HG02981 (cell line): ENCODE results near the gene FAM131C.

Source experiments
- ATAC-seq: cut with Tn5 transposase; IDR thresholded peaks from one replicate; pipeline ENCODE4 v1.9.1; 2021; ENCODE audit warnings: mild to moderate bottlenecking, moderate library complexity; ENCODE audit not compliant: unreplicated experiment

The FAM131C gene

DNA sequence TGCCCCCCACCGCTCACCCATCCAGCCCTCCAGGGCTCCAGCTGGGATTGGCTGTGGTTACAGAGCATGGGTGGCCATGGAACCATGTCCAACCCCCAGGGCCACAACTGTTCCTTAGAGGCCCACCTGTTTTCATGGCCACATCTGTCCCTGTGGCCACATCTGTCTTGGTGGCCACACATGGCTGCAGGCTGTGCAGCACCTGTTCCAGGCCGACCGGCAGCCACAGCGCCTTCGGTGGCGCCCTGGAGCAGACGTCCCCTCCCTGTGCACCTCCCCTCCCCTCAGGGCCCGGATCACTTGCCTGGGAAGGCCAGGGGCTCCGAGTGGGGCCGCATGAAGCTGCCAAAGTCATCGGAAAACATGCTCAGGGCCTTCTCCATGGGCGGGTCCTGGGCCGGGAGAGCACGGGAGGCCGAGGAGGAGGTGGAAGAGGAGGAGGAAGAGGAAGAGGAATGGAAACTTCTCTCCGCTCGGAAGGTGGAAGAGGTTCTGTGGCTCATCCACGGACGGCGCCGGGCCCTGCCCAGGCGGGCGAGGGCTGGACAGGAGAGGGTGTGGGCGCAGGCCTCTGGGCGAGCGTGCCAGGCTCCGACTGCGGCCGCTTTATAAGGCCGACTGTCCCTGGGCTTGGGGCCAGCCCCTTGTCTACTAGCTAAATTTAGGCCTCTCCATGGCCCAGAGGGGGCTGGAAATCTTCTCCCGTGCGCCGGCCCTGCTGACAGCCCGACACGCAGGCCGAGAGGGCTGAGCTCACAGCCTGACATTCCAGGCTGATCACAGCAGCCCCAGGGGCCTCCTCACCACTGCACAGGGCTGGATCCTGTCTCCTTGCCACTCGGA, 55.8 kb downstream of the FAM131C start, which contains the start of gene HSPB7:
Gene HSPB7, minus strand, starts transcription at position 583 of the 843 bp plus-strand sequence. Its CDS starts 80 bp downstream, at position 503.
- ATAC-seq, result no peak

DNA sequence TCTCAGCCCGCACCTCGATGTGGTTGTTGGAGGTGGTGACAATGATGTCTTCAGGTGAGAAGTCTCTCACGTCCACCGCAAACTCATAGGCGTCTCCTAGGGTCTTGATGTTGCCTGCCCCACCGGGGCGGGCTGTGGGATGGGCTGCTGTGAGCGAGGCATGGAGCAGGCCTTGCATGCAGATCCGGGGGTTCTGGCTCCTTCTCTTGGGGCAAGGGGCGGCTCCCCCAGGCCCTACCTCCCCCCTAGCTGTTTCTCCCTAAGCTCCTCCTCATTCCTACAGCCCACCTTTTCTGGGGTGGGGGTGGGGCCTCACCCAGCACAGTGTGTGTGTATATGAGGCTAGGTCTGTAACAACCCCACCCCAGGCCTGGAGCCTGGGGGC, 56.4 kb downstream of the FAM131C start:
- no peak for ATAC-seq

DNA sequence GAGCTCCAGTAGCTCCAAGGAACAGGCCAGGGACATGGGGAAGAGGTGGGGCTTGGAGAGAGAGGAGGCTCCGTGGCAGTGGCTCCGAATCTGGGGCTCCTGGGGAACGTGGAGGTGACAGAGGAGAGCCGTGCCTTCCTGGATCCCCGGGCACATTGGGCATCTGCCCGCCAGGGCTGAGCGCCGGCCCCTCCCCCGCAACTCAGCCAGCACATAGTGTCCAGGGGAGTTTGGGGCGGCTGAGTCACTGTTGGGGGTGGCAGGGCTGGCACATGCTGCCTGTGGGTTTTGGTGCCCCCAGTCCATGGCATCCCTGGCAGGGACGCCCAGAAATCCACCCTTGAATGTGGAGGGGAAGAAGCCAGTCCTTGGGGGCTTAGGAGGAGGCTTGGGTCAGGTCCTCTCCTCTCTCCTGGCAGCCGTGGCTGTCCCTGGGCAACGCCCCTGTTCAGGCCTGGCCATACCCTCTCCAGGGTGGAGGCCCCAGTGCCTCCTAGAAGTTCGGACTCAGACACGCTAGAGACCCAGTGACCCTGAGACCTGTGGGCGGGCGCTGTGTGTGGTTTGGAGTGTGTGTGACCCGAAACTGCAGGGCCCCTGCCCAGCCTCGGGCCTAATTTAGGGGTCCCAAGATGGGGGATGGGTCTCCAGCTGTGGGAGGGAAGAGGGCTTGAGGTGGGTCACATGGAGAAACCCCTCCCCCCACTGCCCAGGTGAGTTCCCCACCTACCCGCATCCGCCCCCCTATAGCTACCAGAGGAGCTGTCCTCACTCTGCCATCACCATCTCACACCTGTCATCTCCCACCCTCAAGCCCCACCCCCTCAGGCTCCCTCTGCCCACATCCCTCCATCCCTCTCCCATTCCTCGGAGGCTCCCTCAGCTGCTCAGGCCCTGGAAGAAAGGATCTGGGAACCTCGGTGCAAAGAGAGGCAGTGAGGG, 57.2 kb downstream of the FAM131C start:
- no peak for ATAC-seq

DNA sequence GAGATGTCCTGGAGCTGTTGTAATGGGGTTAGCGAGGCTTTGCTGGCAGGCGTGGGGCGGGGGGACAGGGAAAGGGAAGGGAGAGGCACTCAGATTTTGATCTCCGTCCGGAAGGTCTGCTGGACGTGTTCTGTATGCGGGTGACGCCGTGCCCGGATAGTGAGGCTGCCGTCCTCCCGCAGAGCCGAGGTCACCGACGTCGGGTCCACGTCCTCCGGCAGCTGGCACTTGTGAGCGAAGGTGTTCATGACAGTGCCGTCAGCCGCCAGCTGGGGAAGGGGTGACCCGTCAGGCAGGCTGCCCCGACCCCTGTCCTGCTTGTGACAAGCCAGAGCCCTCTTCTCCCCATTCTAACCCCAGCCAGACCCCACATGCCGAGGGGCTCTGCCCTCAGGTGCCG, 58.0 kb downstream of the FAM131C start:
- ATAC-seq, result no peak

DNA sequence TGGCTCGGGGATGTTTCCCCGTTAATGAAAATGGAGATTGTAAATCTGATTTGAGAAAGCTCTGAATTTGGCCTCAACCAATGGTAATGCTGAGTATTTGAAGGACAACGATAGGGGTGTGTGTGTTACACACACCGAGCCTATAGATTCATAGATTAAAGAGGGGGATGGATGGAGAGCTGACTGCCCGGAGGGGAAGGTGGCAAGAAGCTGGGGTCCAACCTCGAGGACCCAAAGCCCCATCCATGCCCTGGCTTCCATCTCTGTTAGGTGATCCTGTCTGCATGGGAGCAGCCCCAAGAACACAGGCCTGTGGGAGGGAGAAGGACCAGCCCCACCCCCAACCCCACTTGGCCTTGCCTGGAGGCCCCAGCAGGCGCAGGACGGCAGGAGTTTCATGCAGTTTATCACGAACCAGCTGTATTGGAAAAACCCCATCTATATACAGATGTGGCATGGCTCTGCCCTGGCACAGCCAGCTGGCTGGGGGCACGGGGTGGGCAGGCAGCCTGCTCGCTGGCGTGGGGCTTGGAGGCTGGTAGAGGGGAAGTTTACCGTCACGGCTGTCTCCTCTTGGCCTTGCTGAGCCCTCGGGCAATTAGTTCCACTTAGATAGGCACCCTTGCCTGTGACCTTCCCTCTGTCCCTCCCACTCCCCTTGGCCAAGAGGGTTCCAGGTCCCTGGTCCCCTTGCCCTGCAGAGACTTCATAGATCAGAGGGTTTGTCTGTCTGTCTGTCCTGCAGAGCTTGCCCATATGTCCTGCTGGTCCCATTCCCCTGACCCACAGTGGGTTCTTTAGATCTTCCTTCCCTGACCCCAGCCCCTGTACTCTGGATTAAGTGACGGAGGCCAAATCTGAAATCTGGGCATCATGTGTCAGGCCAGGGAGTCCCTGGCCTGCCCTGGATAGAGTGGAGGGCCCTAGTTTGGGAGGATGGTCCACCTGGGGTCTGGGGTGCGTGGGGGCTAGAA, 58.7 kb downstream of the FAM131C start:
- no peak for ATAC-seq

DNA sequence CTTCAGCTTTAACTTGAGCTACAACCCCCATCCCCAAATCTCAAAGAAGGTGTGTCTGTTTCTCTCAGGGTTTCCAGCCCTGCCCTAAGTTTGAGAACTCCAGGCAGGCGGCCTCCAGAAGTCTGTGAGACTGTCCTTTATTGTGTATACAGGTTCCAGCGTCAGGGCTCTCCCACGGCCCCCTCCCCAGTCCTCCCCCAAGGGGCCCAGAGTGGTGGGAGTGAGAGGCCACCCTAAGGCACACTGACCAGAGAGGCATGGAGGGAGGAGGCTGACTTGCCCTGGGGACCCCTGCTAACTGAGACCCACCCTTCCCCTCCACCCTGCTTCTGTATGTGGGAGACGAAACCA, 59.6 kb downstream of the FAM131C start:
- no peak for ATAC-seq

DNA sequence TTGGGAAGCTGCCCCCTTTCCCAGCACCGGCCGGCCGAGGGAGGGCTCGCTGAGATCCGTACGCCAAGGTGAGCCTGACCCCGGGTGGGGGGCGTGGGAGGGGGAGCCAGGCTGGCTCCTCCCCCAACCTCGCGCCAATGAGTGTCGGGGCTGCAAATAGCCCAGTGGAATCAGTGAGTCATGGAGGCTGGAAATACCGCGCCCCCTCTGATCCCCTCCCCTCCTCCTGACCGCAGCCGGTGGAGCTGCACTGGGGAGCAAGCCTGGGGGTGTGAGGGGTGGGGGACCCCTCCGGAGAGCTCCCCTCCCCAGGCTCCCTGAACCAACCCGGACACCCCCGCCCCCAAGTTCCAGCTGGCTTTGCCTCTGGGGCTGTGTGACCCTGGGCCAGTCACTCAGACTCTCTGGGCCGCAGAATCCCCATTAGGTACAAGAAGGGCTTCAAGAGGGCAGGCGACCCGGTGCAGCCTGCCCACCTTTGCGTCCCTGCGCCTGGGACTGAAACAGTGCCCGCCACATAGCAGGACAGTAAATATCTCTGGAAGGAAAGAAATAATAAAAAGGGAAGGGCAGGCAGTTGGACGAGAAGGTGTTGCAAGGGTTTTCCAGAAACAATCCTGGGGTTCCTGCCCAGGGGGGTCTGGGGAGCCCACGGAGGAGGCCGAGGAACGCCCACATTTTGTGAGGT, 60.1 kb downstream of the FAM131C start:
- no peak for ATAC-seq

DNA sequence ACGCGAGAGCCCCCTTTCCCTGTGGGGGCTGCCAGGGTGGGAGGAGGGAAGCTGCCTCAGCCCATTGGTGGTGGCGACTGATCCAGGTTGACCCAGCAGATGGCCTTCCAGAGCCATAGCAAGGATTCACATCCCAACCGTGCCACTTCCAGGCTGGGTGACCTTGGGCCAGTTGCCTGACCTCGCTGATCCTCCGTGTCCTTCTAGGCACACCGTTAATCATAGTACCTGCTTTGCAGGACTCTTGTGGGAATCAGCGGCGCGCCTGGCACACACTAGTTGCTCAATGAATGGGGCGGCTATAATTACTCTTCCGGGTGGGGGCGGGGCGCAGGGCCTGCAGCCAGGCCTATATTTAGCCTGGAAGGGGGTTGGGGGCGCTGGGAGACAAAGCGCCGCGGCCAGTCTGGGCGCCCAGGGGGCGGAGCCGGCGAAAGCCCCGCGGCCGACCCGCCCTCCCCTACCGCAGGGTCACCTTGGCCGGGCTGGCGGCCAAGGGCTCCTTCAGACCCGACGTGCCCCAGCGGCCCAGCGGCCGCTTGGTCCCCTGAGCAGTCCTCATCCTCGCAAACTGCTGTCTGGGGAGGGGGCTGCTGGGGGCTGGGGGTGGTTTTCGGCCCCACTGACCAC, 60.7 kb downstream of the FAM131C start:
- no peak for ATAC-seq

DNA sequence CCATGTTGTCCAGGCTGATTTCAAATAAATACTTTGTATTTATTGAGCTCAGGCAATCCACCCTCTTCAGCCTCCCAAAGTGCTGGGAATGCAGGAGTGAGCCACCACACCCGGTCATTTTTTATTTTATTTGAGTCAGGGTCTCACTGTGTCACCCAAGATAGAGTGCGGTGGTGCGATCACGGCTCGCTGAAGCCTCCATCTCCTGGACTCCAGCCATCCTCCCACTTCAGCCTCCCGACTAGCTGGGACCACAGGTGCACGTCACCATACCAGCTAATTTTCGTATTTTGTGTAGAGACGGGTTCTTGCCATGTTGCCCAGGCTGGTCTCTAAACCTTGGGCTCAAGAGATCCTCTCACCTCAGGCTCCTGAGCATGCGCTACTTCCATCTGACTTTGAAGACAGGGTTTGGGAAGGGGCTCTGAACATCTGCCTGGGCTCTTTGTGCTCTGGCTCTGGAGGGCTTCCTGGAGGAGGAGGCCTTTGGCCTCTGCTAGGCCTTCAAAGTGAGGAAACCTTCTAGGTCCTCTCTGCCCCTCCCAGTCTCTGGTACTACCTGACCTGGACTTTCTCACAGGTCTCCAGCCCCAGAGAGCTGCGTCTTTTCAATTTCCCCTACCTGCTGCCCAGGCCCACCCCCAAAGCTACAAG, 61.4 kb downstream of the FAM131C start:
- no peak for ATAC-seq

DNA sequence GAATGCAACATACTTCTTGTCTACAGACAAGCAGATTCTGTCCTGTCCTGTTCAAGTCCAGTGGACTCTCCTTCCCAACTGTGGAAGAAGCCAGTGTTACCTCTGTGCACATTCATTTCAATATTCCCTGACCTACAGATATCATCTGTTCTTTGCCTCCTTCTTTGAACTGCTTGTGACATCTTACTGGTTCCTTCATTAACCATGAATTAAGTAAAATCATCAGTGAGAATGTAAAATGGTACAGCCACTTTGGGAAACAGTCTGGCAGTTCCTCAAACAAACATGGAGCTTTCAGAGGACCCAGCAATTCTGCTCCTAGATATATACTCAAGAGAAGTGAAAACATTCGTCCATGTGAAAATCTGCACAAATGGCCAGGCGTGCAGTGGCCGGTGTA, 62.6 kb downstream of the FAM131C start:
- ATAC-seq, result no peak

DNA sequence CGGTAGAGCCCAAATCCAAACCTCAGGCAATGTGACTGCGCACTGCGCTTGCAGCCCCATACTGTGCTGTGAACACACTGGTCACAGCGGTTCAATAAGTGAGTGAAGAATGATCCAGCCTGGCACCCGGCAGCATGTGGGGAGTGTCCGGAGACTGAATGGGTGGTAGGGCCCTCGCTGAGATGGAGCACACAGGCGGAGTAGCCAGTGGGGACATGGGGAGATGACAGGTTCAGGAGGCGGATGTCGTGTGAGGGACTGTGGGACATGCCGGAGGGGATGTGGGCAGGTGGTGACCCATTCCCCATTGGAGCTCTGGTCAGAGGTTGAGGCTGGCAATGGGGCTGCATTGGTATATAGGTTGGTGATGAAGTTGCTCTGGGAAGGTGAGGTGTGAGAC, 63.8 kb downstream of the FAM131C start:
- ATAC-seq, result no peak

DNA sequence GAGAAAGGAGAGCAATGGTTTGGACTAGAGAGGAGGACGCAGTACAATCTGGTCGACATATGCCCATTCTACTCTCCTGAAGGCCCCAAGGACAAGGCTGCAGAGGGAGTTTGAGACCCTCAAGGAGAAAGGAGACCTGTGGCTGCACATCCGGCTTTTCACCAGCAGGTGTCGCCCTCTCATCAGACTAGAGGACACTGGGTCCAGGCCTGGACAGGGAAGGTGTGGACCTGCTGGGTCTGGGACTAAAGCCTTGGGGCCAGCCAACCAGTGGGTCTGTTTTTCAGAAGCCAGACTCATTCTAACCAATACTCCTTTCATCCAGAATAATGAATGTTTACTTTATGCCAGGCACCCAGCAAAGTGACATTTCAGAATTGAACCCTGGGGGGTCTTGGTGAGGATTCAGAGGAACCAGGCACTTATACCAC, 64.4 kb downstream of the FAM131C start:
- no peak for ATAC-seq
